Brain microvascular endothelial cell (primary cell): Measurements from ENCODE around the gene BRMS1L.
"Not testable (repeated sequence)": the region's sequence is repeated elsewhere in the genome, so short reads cannot be mapped to it uniquely, and the experiment has no call there.

ENCODE experiments used
- DNase-seq: peaks from one replicate; pipeline ENCODE4 v3.0.0-alpha.2; 2020
- H3K27ac ChIP-seq: fragments of 250-450 bp; sonication (Bioruptor Pico); 2 replicates; pipeline ENCODE4 v1.5.1; 2020; ENCODE audit warnings: mild to moderate bottlenecking, moderate library complexity
- H3K27me3 ChIP-seq: fragments of 250-450 bp; sonication (Bioruptor Pico); replicated peaks from 2 replicates; pipeline ENCODE4 v1.5.1; 2020; ENCODE audit warnings: mild to moderate bottlenecking
- H3K36me3 ChIP-seq: fragments of 250-450 bp; sonication (Bioruptor Pico); replicated peaks from 2 replicates; pipeline ENCODE4 v1.5.1; 2020; ENCODE audit warnings: mild to moderate bottlenecking
- H3K4me3 ChIP-seq: 2 replicates; pipeline ENCODE4 v1.5.1; 2011; ENCODE audit warnings: low read depth, mild to moderate bottlenecking, control low read depth, low read length, moderate library complexity
- in situ Hi-C: cut with HindIII; loops from 2 replicates; pipeline ENCODE4 v1.10.0; 2017; ENCODE audit warnings: low sequenced_read_pairs, low pct_ligation_motif_present
- TF ChIP-seq, protein P1 (sequence below): IDR thresholded peaks from 2 replicates; pipeline ENCODE4 v1.5.1; 2011; ENCODE audit warnings: low read depth, mild to moderate bottlenecking, moderate library complexity, low read length, control low read depth, inconsistent platforms; ENCODE audit errors: missing control alignments

Gene BRMS1L

DNA sequence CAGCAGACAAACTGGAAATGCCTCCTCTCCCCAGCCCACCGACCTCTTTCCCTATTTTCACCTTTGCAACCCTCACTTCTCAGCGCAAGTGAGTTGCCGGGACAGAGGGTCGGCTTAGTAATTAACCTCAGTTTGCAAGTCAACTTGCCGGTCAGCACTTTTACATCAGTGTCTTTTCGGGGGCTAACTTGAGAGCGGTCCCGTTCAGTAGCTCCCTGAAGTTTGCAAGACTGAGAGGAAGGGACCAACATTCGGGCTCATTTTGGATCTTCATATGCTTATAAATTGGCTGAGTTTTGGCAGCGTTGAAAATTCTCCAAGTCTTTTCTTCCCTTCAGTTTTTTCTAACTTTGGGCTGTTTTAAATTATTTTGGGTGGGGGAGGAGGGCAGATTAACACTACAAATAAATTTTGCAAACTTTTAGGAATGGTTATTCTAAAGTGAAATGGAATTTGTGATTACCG, 846 bp downstream of the BRMS1L start:
- peak overlapping the region; percentile 78 for H3K4me3 ChIP-seq
- no peak for DNase-seq
- H3K27me3 ChIP-seq = no peaks in the 10 kb centered on the region
- TF ChIP-seq, protein P1, sequence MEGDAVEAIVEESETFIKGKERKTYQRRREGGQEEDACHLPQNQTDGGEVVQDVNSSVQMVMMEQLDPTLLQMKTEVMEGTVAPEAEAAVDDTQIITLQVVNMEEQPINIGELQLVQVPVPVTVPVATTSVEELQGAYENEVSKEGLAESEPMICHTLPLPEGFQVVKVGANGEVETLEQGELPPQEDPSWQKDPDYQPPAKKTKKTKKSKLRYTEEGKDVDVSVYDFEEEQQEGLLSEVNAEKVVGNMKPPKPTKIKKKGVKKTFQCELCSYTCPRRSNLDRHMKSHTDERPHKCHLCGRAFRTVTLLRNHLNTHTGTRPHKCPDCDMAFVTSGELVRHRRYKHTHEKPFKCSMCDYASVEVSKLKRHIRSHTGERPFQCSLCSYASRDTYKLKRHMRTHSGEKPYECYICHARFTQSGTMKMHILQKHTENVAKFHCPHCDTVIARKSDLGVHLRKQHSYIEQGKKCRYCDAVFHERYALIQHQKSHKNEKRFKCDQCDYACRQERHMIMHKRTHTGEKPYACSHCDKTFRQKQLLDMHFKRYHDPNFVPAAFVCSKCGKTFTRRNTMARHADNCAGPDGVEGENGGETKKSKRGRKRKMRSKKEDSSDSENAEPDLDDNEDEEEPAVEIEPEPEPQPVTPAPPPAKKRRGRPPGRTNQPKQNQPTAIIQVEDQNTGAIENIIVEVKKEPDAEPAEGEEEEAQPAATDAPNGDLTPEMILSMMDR = no peak
- in situ Hi-C loops = no loop called here
- no peaks in the 10 kb centered on the region for H3K36me3 ChIP-seq
- no peak overlapping the region for H3K27ac ChIP-seq

DNA sequence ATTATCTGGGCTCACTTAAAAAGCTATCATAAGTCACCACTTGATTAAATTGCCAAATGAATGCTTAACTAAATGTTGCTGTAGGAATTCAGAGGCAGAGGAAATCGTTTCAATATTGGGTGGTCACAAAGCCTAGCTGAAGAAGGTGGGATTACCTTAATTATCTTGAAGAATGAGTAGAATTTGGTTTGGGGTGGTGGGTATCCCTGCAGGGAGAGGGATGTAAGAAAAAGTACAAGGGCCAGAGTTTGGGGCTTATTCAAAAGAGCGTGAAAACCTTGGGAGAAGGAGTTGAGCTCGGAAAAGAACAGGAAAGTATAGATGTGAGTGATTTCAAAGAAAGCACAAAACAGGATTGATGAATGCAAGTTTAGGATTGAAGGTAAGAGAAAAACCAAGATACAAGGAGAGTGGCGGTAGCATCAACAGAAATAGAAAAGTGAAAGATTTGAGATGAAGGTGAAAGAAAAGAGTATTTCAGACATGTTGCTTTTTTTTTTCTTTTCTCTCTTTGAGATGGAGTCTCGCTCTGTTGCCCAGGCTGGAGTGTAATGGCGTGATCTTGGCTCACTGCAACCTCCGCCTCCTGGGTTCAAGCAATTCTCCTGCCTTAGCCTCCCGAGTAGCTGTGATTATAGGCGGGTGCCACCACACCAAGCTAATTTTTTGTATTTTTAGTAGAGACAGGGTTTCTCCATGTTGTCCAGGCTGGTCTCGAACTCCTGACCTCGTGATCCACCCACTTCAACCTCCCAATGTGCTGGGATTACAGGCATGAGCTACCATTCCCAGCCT, 1.7 kb downstream of the BRMS1L start:
- H3K27me3 ChIP-seq = no peaks in the 10 kb centered on the region
- H3K36me3 ChIP-seq = no peaks in the 10 kb centered on the region
- DNase-seq = no peak
- TF ChIP-seq, protein P1 = no peak
- in situ Hi-C loops = no loop called here
- no peak overlapping the region for H3K27ac ChIP-seq
- H3K4me3 ChIP-seq = no peak overlapping the region

DNA sequence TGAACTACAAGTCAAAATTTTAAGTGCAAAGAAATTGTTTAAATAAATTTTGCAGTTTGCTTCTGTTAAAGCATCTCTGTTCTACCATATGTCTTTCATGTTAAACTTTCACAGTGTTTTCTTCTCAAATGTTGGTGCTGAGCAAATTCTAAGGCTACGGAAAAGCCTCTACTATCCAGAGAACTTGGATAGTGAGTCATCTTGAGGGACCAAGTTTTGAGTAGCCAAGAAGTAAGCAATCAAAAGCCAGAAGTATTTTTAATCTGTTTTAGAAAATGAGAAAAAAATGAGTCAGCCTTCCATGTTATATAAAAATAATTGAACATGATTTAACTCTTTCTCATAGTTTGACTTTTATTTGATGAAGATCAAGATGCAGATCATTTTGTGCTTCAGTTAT, 3.3 kb downstream of the BRMS1L start:
- in situ Hi-C loops = no loop called here
- TF ChIP-seq, protein P1 = no peak
- no peak for DNase-seq
- Histone ChIP-seq H3K27me3 (no peaks in the 10 kb centered on the region), H3K27ac (no peak overlapping the region), H3K4me3 (no peak overlapping the region), H3K36me3 (no peaks in the 10 kb centered on the region)

DNA sequence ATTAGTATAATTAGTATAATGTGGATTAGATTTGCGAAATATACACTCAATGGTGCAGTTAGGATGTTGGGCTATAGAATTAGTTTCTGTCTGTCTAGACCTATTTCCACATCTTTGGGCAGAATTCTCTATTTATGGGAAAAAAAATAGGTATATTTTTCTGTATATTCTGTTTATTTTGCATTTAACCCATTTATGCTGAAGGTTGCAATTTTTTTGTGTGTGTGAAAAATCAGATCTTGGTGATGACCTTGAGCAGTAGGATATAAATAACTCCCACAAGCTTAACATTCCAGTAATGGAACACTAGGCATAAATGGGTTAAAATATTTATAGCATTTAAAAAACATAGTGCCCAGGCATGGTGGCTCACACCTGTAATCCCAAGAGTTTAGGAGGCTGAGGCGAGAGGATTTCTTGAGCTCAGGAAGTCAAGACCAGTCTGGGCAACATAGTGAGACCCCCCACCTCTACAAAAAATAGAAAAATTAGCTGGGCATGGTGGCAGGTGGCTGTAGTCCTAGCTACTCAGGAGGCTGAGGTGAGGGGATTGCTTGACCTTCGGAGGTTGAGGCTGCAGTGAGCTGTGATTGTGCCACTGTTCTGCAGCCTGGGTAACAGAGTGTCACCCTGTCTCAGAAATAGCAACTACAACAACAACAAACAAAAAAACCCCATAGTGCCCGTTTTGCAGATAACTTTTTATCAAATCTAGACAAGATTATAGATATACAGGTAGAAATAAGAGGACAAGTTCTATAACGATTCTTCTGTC, 9.3 kb downstream of the BRMS1L start:
- peaks cover 7% of the 10 kb centered on the region for H3K36me3 ChIP-seq
- H3K27me3 ChIP-seq = no peaks in the 10 kb centered on the region
- no peak for DNase-seq
- no peak overlapping the region for H3K27ac ChIP-seq
- no peak overlapping the region for H3K4me3 ChIP-seq
- TF ChIP-seq, protein P1 = no peak
- in situ Hi-C loops = no loop called here

DNA sequence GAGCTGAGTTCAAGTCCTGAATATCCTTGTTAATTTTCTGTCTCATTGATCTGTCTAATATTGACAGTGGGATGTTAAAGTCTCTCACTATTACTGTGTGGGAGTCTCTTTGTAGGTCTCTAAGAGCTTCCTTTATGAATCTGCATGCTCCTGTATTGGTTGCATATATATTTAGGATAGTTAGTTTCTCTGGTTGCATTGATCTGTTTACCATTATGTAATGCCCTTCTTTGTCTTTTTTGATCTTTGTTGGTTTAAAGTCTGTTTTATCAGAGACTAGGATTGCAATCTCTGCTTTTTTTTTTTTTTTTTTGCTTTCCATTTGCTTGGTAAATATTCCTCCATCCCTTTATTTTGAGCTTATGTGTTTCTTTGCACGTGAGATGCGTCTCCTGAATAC, 15.6 kb downstream of the BRMS1L start:
- H3K27ac ChIP-seq, H3K4me3 ChIP-seq, H3K27me3 ChIP-seq, DNase-seq, in situ Hi-C loops, H3K36me3 ChIP-seq: not testable (repeated sequence)

DNA sequence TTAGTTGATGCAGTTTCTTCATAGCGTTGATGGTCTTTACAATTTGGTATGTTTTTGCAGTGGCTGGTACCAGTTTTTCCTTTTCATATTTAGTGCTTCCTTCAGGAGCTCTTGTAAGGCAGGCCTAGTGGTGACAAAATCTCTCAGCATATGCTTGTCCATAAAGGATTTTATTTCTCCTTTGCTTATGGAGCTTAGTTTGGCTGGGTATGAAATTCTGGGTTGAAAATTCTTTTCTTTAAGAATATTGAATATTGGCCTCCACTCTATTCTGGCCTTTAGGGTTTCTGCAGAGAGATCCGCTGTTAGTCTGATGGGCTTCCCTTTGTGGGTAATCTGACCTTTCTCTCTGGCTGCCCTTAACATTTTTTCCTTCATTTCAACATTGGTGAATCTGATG, 16.1 kb downstream of the BRMS1L start:
- DNase-seq, H3K27me3 ChIP-seq, H3K27ac ChIP-seq, H3K4me3 ChIP-seq, H3K36me3 ChIP-seq, in situ Hi-C loops: not testable (repeated sequence)
